ENCODE data around the gene BCL3.
A peak's percentile ranks its signal among the peaks of the same experiment; 100 is the strongest.

The BCL3 gene

DNA sequence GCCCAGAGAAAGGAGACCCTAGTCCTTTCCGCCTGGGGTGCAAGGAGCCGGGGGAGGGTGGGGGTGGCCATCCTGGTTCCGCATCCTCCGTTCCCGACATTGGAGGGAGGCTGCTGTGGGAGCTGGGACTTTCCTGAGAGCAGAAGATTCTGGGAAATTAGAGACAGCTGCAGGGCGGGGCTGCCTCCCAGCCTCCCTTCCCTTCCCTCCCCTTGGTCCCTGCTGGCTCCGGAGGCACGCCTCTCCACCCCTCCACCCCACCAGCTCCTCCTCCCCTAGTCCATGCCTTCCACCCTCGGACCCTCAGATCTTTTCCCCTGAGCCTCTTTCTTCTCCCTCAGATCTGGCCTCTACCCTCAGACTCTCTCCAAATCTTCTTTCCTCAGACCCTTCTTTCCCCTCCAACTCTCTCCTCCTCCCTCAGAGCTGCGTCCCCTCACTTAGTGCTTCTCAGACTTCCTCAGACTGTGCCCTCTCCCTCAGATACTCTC lies 3.1 kb upstream of the BCL3 start:
- H3K27ac ChIP-seq, result peak overlapping the region; percentile 96
- TF ChIP-seq, protein P1, sequence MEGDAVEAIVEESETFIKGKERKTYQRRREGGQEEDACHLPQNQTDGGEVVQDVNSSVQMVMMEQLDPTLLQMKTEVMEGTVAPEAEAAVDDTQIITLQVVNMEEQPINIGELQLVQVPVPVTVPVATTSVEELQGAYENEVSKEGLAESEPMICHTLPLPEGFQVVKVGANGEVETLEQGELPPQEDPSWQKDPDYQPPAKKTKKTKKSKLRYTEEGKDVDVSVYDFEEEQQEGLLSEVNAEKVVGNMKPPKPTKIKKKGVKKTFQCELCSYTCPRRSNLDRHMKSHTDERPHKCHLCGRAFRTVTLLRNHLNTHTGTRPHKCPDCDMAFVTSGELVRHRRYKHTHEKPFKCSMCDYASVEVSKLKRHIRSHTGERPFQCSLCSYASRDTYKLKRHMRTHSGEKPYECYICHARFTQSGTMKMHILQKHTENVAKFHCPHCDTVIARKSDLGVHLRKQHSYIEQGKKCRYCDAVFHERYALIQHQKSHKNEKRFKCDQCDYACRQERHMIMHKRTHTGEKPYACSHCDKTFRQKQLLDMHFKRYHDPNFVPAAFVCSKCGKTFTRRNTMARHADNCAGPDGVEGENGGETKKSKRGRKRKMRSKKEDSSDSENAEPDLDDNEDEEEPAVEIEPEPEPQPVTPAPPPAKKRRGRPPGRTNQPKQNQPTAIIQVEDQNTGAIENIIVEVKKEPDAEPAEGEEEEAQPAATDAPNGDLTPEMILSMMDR (conservative IDR thresholded peaks at IDR 0.05), result no peak
- no peak for TF ChIP-seq ZFX (IDR thresholded peaks at IDR 0.05)

- H3K27ac ChIP-seq, result peak overlapping the region; percentile 96
- no peak for TF ChIP-seq ZFX (IDR thresholded peaks at IDR 0.05)
- TF ChIP-seq, protein P1 (conservative IDR thresholded peaks at IDR 0.05), result no peak
Measured at GRCh38 chr19:44745887-44746600, 2.5 kb upstream of the BCL3 start.

DNA sequence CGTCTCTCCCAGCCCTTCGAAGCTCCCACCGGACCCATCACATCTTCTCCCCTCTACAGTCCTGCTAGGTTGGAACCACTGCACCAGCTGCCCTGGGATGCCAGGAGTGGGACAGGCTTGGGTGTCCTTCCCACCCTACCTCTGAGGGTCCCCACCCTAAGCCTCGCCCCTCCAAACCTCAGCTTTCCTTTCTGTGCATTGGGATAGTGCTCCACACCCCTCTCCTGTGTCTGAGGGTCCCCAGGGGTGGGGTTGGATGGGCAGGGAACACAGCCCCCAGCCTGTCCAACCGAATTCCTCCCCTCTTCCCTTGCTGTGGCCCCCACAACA lies 1.9 kb upstream of the BCL3 start:
- H3K27ac ChIP-seq, result peak overlapping the region; percentile 96
- TF ChIP-seq, protein P1 (conservative IDR thresholded peaks at IDR 0.05), result no peak
- no peak for TF ChIP-seq ZFX (IDR thresholded peaks at IDR 0.05)

DNA sequence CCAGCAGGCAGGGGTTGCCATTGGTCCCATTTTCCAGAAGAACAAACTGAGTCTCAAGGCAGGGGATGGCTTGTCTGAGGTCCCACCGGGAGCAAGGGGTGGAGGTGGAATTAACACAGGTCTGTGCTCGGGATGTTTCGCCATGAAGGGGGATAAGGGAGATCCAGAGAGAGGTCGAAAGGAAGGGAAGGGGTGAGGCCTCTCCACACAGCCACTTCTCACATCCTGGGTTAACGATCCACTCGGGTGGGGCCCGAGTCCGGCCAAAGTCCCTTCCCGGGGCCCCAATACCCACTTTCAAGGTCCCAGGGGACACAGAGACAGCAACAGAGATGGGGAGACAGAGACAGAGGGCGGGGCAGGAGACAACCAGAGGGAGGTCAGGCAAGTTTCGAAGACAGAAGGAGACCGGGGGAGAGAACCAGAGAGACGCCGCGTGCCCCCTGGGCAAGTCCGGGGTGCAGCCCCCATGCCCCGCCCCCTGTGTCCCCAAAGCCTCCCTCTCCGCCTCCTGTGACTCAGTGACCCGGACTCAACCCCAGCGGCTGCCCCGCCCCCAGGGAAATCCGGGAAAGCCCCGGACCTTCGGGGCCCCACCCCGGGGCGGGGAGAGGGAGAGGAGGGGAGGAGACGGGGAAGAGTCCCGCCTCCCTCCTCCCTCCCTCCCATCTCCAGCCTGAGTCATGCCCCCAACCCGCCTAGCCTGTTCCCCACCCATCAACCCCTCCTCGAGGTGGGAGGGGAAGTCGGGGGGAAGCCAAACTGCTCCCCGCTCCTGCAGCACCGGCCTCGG lies 1.4 kb upstream of the BCL3 start:
- TF ChIP-seq, protein P1 (conservative IDR thresholded peaks at IDR 0.05), result no peak
- peak overlapping the region; percentile 96 for H3K27ac ChIP-seq

DNA sequence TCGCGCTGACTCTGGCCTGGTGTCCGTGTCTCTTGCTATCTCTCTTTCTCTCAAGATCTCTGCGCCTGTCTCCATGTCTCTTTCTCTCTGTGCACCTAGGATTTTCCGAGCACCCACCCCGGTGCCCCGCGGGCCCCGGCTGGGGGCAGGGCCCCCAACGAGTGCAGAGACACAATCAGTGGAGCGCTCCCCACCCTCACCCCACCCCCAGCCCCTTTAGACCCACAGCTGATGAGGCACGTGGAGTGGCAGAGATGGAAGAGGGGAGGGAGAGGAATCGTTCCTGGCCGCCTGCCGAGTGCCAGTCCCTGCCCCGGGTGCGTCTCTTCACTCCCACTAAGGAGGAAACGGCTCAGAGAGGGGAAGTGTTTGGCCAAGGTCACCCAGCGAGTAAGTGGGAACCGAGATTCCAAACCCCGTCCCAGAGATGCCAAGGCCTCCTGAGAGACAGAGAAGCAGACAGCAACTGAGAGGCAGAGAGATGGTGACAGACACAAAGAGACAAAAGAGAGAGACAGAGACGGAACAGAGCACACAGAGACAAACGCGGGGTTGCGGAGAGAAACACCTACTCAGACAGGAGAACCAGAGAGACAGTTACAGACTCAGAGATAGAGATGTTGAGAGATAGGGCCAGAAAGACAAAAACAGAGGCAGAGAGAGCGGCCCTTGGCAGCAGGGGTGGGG lies 626 bp upstream of the BCL3 start:
- no peak for TF ChIP-seq ZFX (IDR thresholded peaks at IDR 0.05)
- TF ChIP-seq, protein P1 (conservative IDR thresholded peaks at IDR 0.05), result no peak
- peak overlapping the region; percentile 96 for H3K27ac ChIP-seq

DNA sequence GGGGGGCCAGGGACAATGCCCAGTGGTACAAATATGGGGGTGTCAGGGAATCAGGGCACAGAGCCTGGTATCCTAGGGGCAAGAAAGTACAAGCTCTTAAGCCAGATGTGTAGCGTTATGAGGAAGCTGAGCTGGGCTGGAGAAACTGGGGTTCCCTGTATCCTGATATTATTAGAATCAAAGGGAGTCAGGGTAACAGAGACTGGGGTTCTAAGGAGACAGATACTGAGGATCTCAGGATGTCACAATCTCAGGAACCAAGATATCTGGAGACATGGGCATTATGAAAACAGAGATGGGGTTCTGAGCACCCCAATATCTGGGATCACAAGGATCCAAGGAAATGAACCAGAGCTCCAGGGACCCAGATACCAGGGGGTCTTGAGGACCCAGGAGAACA lies 784 bp downstream of the BCL3 start:
- TF ChIP-seq, protein P1 (conservative IDR thresholded peaks at IDR 0.05), result no peak
- no peak for TF ChIP-seq ZFX (IDR thresholded peaks at IDR 0.05)
- peak overlapping the region; percentile 96 for H3K27ac ChIP-seq

GRCh38 chr19:44749994-44750393 lies 1.5 kb downstream of the BCL3 start:
- TF ChIP-seq, protein P1 (conservative IDR thresholded peaks at IDR 0.05), result no peak
- TF ChIP-seq ZFX (IDR thresholded peaks at IDR 0.05), result no peak
- peak overlapping the region; percentile 96 for H3K27ac ChIP-seq

All from C4-2B (cell line).